H9 (cell line): Measurements from ENCODE around the gene UBXN11. TPM values are rescaled to one million over a fixed set of nuclear protein-coding genes. Genes with fewer than 3 reads are reported as not detected.

Experiments
- DNase-seq: peaks from one replicate; pipeline ENCODE4 v3.0.0-alpha.2; 2017
- H2AFZ ChIP-seq: one replicate; pipeline ENCODE4 v1.6.1; 2013; ENCODE audit warnings: mild to moderate bottlenecking, low read length, control low read depth, moderate library complexity
- H2AK5ac ChIP-seq: 2 replicates; pipeline ENCODE4 v1.6.1; 2013; ENCODE audit warnings: low read length, control low read depth, mixed read lengths; ENCODE audit not compliant: insufficient read length
- H2BK120ac ChIP-seq: one replicate; pipeline ENCODE4 v1.6.1; 2013; ENCODE audit warnings: low read depth, mild to moderate bottlenecking, low read length, control low read depth, inconsistent platforms; ENCODE audit not compliant: poor library complexity, severe bottlenecking
- H2BK12ac ChIP-seq: 2 replicates; pipeline ENCODE4 v1.6.1; 2013; ENCODE audit warnings: low read length, control low read depth, mixed read lengths, low read depth; ENCODE audit not compliant: insufficient read length
- H2BK15ac ChIP-seq: 2 replicates; pipeline ENCODE4 v1.6.1; 2013; ENCODE audit warnings: low read depth, low read length, control low read depth
- H2BK20ac ChIP-seq: one replicate; pipeline ENCODE4 v1.6.1; 2013; ENCODE audit warnings: low read depth, mild to moderate bottlenecking, low read length, control low read depth, inconsistent platforms; ENCODE audit not compliant: poor library complexity, severe bottlenecking
- H2BK5ac ChIP-seq: 2 replicates; pipeline ENCODE4 v1.6.1; 2013; ENCODE audit warnings: low read length, control low read depth, mixed read lengths; ENCODE audit not compliant: insufficient read length
- H3K14ac ChIP-seq: 2 replicates; pipeline ENCODE4 v1.6.1; 2013; ENCODE audit warnings: low read length, control low read depth; ENCODE audit not compliant: insufficient read depth
- H3K18ac ChIP-seq: 2 replicates; pipeline ENCODE4 v1.6.1; 2013; ENCODE audit warnings: low read depth, mild to moderate bottlenecking, mixed read lengths, low read length, control low read depth; ENCODE audit not compliant: insufficient read length
- H3K23ac ChIP-seq: 2 replicates; pipeline ENCODE4 v1.6.1; 2013; ENCODE audit warnings: low read length, control low read depth, mixed read lengths, low read depth; ENCODE audit not compliant: insufficient read length
- H3K23me2 ChIP-seq: 2 replicates; pipeline ENCODE4 v1.6.1; 2013; ENCODE audit warnings: low read depth, mild to moderate bottlenecking, mixed read lengths, low read length, control low read depth; ENCODE audit not compliant: insufficient read length, poor library complexity, severe bottlenecking
- H3K27ac ChIP-seq: 2 replicates; pipeline ENCODE4 v1.5.1; 2013; ENCODE audit warnings: low read length, control low read depth, mixed read lengths, low read depth; ENCODE audit not compliant: insufficient read length
- H3K27me3 ChIP-seq: 2 replicates; pipeline ENCODE4 v1.6.1; 2013; ENCODE audit warnings: low read length, control low read depth, inconsistent platforms; ENCODE audit not compliant: insufficient read depth
- H3K4ac ChIP-seq: 2 replicates; pipeline ENCODE4 v1.6.1; 2013; ENCODE audit warnings: low read depth, mild to moderate bottlenecking, control low read depth, inconsistent platforms, low read length, moderate library complexity
- H3K4me1 ChIP-seq: 2 replicates; pipeline ENCODE4 v1.6.1; 2013; ENCODE audit warnings: low read length, control low read depth, inconsistent platforms; ENCODE audit not compliant: insufficient read depth
- H3K4me2 ChIP-seq: 2 replicates; pipeline ENCODE4 v1.6.1; 2013; ENCODE audit warnings: low read length, control low read depth, mixed read lengths; ENCODE audit not compliant: insufficient read length, insufficient read depth
- H3K56ac ChIP-seq: 2 replicates; pipeline ENCODE4 v1.6.1; 2013; ENCODE audit warnings: low read depth, mild to moderate bottlenecking, mixed read lengths, low read length, control low read depth; ENCODE audit not compliant: insufficient read length
- H3K79me1 ChIP-seq: 2 replicates; pipeline ENCODE4 v1.6.1; 2013; ENCODE audit warnings: low read depth, mild to moderate bottlenecking, moderate library complexity, low read length, control low read depth, inconsistent platforms; ENCODE audit not compliant: insufficient read depth, poor library complexity, severe bottlenecking
- H3K79me2 ChIP-seq: 2 replicates; pipeline ENCODE4 v1.6.1; 2013; ENCODE audit warnings: low read length, control low read depth, inconsistent platforms; ENCODE audit not compliant: insufficient read depth
- H3K9ac ChIP-seq: 2 replicates; pipeline ENCODE4 v1.6.1; 2013; ENCODE audit warnings: low read length, control low read depth, mixed read lengths; ENCODE audit not compliant: insufficient read length; ENCODE audit errors: extremely low read depth
- H3K9me3 ChIP-seq: one replicate; pipeline ENCODE4 v1.6.1; 2013; ENCODE audit warnings: low read depth, low read length, inconsistent platforms; ENCODE audit not compliant: control insufficient read depth
- H3T11ph ChIP-seq: one replicate; pipeline ENCODE4 v1.6.1; 2013; ENCODE audit warnings: mild to moderate bottlenecking, low read length, control low read depth, inconsistent platforms
- H4K20me1 ChIP-seq: one replicate; pipeline ENCODE4 v1.6.1; 2013; ENCODE audit not compliant: control insufficient read depth, insufficient read length, insufficient read depth
- H4K5ac ChIP-seq: 2 replicates; pipeline ENCODE4 v1.6.1; 2013; ENCODE audit warnings: low read depth, mild to moderate bottlenecking, mixed read lengths, low read length, control low read depth; ENCODE audit not compliant: insufficient read length
- H4K8ac ChIP-seq: replicated peaks from 2 replicates; pipeline ENCODE4 v1.6.1; 2013; ENCODE audit warnings: low read length, control low read depth, mixed read lengths, low read depth; ENCODE audit not compliant: insufficient read length
- H4K91ac ChIP-seq: 2 replicates; pipeline ENCODE4 v1.6.1; 2013; ENCODE audit warnings: low read depth, mild to moderate bottlenecking, moderate library complexity, mixed read lengths, low read length, control low read depth; ENCODE audit not compliant: insufficient read length
- H3K27ac Mint-ChIP-seq, 3 experiments: 2 replicates in 2 of 3; 3 replicates in 1 of 3; pipeline ENCODE4 v1.8.0; 2020 to 2021; ENCODE audit warnings: mixed read lengths in 3 of 3, mild to moderate bottlenecking in 1 of 3, moderate library complexity in 1 of 3
- H3K27me3 Mint-ChIP-seq: 2 replicates; pipeline ENCODE4 v1.8.0; 2021; ENCODE audit warnings: low read depth, mild to moderate bottlenecking, moderate library complexity, mixed read lengths
- H3K36me3 Mint-ChIP-seq, 3 experiments: 2 replicates in 2 of 3; 3 replicates in 1 of 3; pipeline ENCODE4 v1.8.0; 2020 to 2021; ENCODE audit warnings: low read depth in 3 of 3, mixed read lengths in 3 of 3; ENCODE audit not compliant: insufficient read depth in 1 of 3
- H3K4me1 Mint-ChIP-seq, 2 experiments: 2 replicates each; pipeline ENCODE4 v1.8.0; 2020; ENCODE audit warnings: mixed read lengths in 2 of 2
- H3K4me3 Mint-ChIP-seq, 2 experiments: 2 replicates in 1 of 2; 3 replicates in 1 of 2; pipeline ENCODE4 v1.8.0; 2020 to 2021; ENCODE audit warnings: mild to moderate bottlenecking in 2 of 2, mixed read lengths in 2 of 2, moderate library complexity in 1 of 2
- H3K9me3 Mint-ChIP-seq, 2 experiments: 2 replicates in 1 of 2; 3 replicates in 1 of 2; pipeline ENCODE4 v1.8.0; 2020; ENCODE audit warnings: mild to moderate bottlenecking in 2 of 2, mixed read lengths in 2 of 2, moderate library complexity in 1 of 2
- CTCF ChIP-seq: fragments of 200-600 bp; sonication (generic); conservative IDR thresholded peaks from 3 replicates; pipeline ENCODE4 v1.8.0; 2021; ENCODE audit warnings: antibody characterized with exemption, mild to moderate bottlenecking
- WGBS: extraction: QIAGEN DNeasy Blood & Tissue Kit; methylation state at CpG from one replicate; pipeline ENCODE4 v1.1.7; 2013; ENCODE audit warnings: missing lambda C conversion rate, low lambda C conversion rate, mixed read lengths; ENCODE audit not compliant: insufficient read length; ENCODE audit errors: extremely low coverage; 5-methylcytosine and 5-hydroxymethylcytosine counted together
- total RNA-seq: library from RNA; stranded (reverse); gene quantifications from 2 replicates; pipeline ENCODE4 v1.2.1, GENCODE V29; 2021

The UBXN11 gene
- total RNA-seq, 1 experiment from 2014 or later, result 13.7 TPM

- Histone ChIP-seq H3K4ac (no peak overlapping the region), H2AK5ac (no peak overlapping the region), H3K4me2 (no peak overlapping the region), H2AFZ (no peak overlapping the region), H3K23me2 (no peaks in the 10 kb centered on the region), H3K23ac (no peak overlapping the region), H2BK5ac (no peak overlapping the region), H3K27ac (no peak overlapping the region), H4K5ac (no peak overlapping the region), H2BK12ac (no peak overlapping the region), H3K9me3 (no peaks in the 10 kb centered on the region), H3K56ac (no peak overlapping the region), H3T11ph (no peak overlapping the region), H3K79me1 (no peaks in the 10 kb centered on the region), H4K91ac (no peak overlapping the region), H4K20me1 (no peaks in the 10 kb centered on the region), H3K27me3 (no peaks in the 10 kb centered on the region), H3K4me1 (no peaks in the 10 kb centered on the region), H2BK120ac (no peak overlapping the region), H3K18ac (no peak overlapping the region), H2BK20ac (no peak overlapping the region), H3K79me2 (no peaks in the 10 kb centered on the region), H3K9ac (no peak overlapping the region), H4K8ac (no peak overlapping the region), H3K14ac (no peak overlapping the region), H2BK15ac (no peak overlapping the region)
- H3K36me3 Mint-ChIP-seq, result peaks cover 16 to 46% (median 33%) of the 10 kb centered on the region in 3 experiments; a peak in 6 of 7 replicates
- H3K9me3 Mint-ChIP-seq, result no peaks in the 10 kb centered on the region
- H3K27ac Mint-ChIP-seq, result no peak overlapping the region; a peak in 1 of 7 replicates
- TF ChIP-seq CTCF, result peak; percentile 91
- H3K4me1 Mint-ChIP-seq, result peaks cover 24 to 35% of the 10 kb centered on the region in 2 experiments
- DNase-seq, result peak; percentile 89
- no CpG with 5 or more reads among the region's 16 CpGs for WGBS
- H3K4me3 Mint-ChIP-seq, result no peak overlapping the region
- H3K27me3 Mint-ChIP-seq, result no peaks in the 10 kb centered on the region
Measured at GRCh38 chr1:26321315-26322041, 15.0 kb upstream of the UBXN11 start.
